A204.1 (cell line): Measurements from ENCODE around the gene CT45A2.
"Not testable (repeated sequence)": the region's sequence is repeated elsewhere in the genome, so short reads cannot be mapped to it uniquely, and the experiment has no call there.

Experiments used
- FAIRE-seq: peaks from 2 replicates; lab custom pipeline; 2012; peaks lifted over from hg19 to GRCh38; lab: Jason Lieb, UNC

Gene CT45A2, protein sequence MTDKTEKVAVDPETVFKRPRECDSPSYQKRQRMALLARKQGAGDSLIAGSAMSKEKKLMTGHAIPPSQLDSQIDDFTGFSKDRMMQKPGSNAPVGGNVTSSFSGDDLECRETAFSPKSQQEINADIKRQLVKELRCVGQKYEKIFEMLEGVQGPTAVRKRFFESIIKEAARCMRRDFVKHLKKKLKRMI

DNA sequence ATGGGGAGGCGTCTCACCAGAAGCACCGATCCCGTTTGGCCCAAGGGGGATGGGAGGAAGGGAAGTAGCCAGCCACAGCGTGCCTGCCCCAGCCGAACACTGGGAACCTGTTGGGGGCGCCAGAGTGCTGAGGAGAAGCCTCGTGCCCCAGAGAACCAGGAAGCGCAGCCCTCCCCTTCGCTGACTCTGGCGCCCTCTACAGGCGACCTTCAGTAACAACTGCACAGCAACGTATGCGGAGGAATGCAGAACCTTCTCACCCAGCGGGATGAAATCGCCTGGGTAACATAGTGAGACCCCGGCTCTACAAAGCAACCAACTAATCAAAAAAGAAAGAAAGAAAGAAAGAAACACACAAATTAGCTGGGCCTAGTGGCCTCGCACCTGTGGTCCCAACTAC is at the start of gene CT45A2:
Gene CT45A2 (minus strand): TSS at position 101 of the 400 bp plus-strand sequence. CDS start 3,747 bp downstream, outside the sequence.
- FAIRE-seq, result not testable (repeated sequence)

DNA sequence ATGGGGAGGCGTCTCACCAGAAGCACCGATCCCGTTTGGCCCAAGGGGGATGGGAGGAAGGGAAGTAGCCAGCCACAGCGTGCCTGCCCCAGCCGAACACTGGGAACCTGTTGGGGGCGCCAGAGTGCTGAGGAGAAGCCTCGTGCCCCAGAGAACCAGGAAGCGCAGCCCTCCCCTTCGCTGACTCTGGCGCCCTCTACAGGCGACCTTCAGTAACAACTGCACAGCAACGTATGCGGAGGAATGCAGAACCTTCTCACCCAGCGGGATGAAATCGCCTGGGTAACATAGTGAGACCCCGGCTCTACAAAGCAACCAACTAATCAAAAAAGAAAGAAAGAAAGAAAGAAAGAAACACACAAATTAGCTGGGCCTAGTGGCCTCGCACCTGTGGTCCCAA is 34.6 kb upstream of the CT45A2 start, which contains the start of gene CT45A8:
Gene CT45A8 (minus strand): TSS at position 101 of the 400 bp plus-strand sequence. CDS start 3,755 bp downstream, outside the sequence.
- not testable (repeated sequence) for FAIRE-seq

DNA sequence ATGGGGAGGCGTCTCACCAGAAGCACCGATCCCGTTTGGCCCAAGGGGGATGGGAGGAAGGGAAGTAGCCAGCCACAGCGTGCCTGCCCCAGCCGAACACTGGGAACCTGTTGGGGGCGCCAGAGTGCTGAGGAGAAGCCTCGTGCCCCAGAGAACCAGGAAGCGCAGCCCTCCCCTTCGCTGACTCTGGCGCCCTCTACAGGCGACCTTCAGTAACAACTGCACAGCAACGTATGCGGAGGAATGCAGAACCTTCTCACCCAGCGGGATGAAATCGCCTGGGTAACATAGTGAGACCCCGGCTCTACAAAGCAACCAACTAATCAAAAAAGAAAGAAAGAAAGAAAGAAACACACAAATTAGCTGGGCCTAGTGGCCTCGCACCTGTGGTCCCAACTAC is 17.4 kb upstream of the CT45A2 start, which contains the start of gene CT45A7:
Gene CT45A7 (minus strand): TSS at position 101 of the 400 bp plus-strand sequence. CDS start 3,747 bp downstream, outside the sequence.
- not testable (repeated sequence) for FAIRE-seq

DNA sequence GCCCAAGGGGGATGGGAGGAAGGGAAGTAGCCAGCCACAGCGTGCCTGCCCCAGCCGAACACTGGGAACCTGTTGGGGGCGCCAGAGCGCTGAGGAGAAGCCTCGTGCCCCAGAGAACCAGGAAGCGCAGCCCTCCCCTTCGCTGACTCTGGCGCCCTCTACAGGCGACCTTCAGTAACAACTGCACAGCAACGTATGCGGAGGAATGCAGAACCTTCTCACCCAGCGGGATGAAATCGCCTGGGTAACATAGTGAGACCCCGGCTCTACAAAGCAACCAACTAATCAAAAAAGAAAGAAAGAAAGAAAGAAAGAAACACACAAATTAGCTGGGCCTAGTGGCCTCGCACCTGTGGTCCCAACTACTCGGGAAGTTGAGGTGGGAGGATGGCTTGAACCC is 17.1 kb downstream of the CT45A2 start, which contains the start of gene CT45A6:
Gene CT45A6 (minus strand): TSS at position 101 of the 400 bp plus-strand sequence. CDS start 3,794 bp downstream, outside the sequence.
- FAIRE-seq, result not testable (repeated sequence)

DNA sequence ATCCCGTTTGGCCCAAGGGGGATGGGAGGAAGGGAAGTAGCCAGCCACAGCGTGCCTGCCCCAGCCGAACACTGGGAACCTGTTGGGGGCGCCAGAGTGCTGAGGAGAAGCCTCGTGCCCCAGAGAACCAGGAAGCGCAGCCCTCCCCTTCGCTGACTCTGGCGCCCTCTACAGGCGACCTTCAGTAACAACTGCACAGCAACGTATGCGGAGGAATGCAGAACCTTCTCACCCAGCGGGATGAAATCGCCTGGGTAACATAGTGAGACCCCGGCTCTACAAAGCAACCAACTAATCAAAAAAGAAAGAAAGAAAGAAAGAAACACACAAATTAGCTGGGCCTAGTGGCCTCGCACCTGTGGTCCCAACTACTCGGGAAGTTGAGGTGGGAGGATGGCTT is 34.4 kb downstream of the CT45A2 start, which contains the start of gene CT45A5:
Gene CT45A5 (minus strand): TSS at position 101 of the 400 bp plus-strand sequence. CDS start 3,774 bp downstream, outside the sequence.
- not testable (repeated sequence) for FAIRE-seq

DNA sequence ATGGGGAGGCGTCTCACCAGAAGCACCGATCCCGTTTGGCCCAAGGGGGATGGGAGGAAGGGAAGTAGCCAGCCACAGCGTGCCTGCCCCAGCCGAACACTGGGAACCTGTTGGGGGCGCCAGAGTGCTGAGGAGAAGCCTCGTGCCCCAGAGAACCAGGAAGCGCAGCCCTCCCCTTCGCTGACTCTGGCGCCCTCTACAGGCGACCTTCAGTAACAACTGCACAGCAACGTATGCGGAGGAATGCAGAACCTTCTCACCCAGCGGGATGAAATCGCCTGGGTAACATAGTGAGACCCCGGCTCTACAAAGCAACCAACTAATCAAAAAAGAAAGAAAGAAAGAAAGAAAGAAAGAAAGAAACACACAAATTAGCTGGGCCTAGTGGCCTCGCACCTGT is 51.7 kb downstream of the CT45A2 start, which contains the start of gene CT45A3:
Gene CT45A3 (minus strand): TSS at position 101 of the 400 bp plus-strand sequence. CDS start 3,747 bp downstream, outside the sequence.
- FAIRE-seq, result not testable (repeated sequence)
